DOHH2 (cell line): Measurements from ENCODE around the gene ZPBP.

Experiments used
- H3F3A ChIP-seq: fragments of 200-600 bp; sonication (generic), shearing (Covaris generic); 2 replicates; pipeline ENCODE4 v1.6.0; 2016; ENCODE audit warnings: antibody characterized with exemption, mild to moderate bottlenecking; ENCODE audit not compliant: control insufficient read depth, insufficient read depth
- H3K27ac ChIP-seq: fragments of 200-600 bp; sonication (generic); 2 replicates; pipeline ENCODE4 v1.5.1; 2014; ENCODE audit warnings: low read depth, mild to moderate bottlenecking, low read length, moderate library complexity
- H3K27me3 ChIP-seq: fragments of 200-600 bp; sonication (generic); 2 replicates; pipeline ENCODE4 v1.6.1; 2014; ENCODE audit warnings: mild to moderate bottlenecking, low read length, mixed read lengths; ENCODE audit not compliant: control insufficient read depth
- H3K36me3 ChIP-seq: fragments of 200-600 bp; sonication (generic); 2 replicates; pipeline ENCODE4 v1.6.1; 2014; ENCODE audit warnings: mild to moderate bottlenecking, low read length, moderate library complexity, mixed read lengths; ENCODE audit not compliant: control insufficient read depth
- H3K4me1 ChIP-seq: fragments of 200-600 bp; sonication (generic); 2 replicates; pipeline ENCODE4 v1.6.1; 2014; ENCODE audit warnings: mild to moderate bottlenecking, low read length, mixed read lengths; ENCODE audit not compliant: control insufficient read depth
- H3K4me2 ChIP-seq: fragments of 200-600 bp; sonication (generic); 2 replicates; pipeline ENCODE4 v1.6.0; 2014; ENCODE audit warnings: mild to moderate bottlenecking, low read length, moderate library complexity
- H3K4me3 ChIP-seq: fragments of 200-600 bp; sonication (generic); 2 replicates; pipeline ENCODE4 v1.5.1; 2014; ENCODE audit warnings: mild to moderate bottlenecking, low read length, mixed read lengths
- H3K79me2 ChIP-seq: fragments of 200-600 bp; sonication (generic); 2 replicates; pipeline ENCODE4 v1.6.1; 2014; ENCODE audit warnings: mild to moderate bottlenecking, low read length, mixed read lengths; ENCODE audit not compliant: control insufficient read depth
- H3K9me2 ChIP-seq: fragments of 200-600 bp; sonication (generic); replicated peaks from 2 replicates; pipeline ENCODE4 v1.6.1; 2014; ENCODE audit warnings: mild to moderate bottlenecking, low read length, mixed read lengths; ENCODE audit not compliant: control insufficient read depth
- H3K9me3 ChIP-seq: fragments of 200-600 bp; sonication (generic); 2 replicates; pipeline ENCODE4 v1.6.1; 2014; ENCODE audit warnings: antibody characterized with exemption, low read length, mixed read lengths; ENCODE audit not compliant: control insufficient read depth, insufficient read depth
- H4K20me1 ChIP-seq: fragments of 200-600 bp; sonication (generic); 2 replicates; pipeline ENCODE4 v1.6.0; 2014; ENCODE audit warnings: low read depth, mild to moderate bottlenecking, antibody characterized with exemption, low read length, moderate library complexity; ENCODE audit not compliant: control insufficient read depth, insufficient read depth
- CTCF ChIP-seq: fragments of 200-600 bp; sonication (generic); IDR thresholded peaks from one replicate; pipeline ENCODE4 v1.5.1; 2014; ENCODE audit warnings: antibody characterized with exemption, mild to moderate bottlenecking, low read depth, low read length; ENCODE audit not compliant: poor library complexity, severe bottlenecking
- EZH2phosphoT487 ChIP-seq: fragments of 200-600 bp; sonication (generic); IDR thresholded peaks from 2 replicates; pipeline ENCODE4 v1.6.1; 2017; ENCODE audit warnings: borderline replicate concordance, mild to moderate bottlenecking, antibody characterized with exemption, low read length, moderate library complexity, mixed read lengths

Gene ZPBP

GRCh38 chr7:49986191-49986590 is 106.9 kb downstream of the ZPBP start:
- H3K4me1 ChIP-seq = no peaks in the 10 kb centered on the region
- peaks cover 14% of the 10 kb centered on the region for H3K9me3 ChIP-seq
- TF ChIP-seq CTCF = no peak
- no peak for TF ChIP-seq EZH2phosphoT487
- H3K9me2 ChIP-seq = no peaks in the 10 kb centered on the region; the same call in 1 of the 2 replicates
- no peaks in the 10 kb centered on the region for H4K20me1 ChIP-seq
- no peaks in the 10 kb centered on the region for H3K36me3 ChIP-seq
- no peak overlapping the region for H3K4me2 ChIP-seq
- H3K4me3 ChIP-seq = no peak overlapping the region
- H3K27ac ChIP-seq = no peak overlapping the region
- H3F3A ChIP-seq = no peaks in the 10 kb centered on the region
- H3K27me3 ChIP-seq = peaks cover 5% of the 10 kb centered on the region; the same call in 1 of the 2 replicates
- no peaks in the 10 kb centered on the region for H3K79me2 ChIP-seq

DNA sequence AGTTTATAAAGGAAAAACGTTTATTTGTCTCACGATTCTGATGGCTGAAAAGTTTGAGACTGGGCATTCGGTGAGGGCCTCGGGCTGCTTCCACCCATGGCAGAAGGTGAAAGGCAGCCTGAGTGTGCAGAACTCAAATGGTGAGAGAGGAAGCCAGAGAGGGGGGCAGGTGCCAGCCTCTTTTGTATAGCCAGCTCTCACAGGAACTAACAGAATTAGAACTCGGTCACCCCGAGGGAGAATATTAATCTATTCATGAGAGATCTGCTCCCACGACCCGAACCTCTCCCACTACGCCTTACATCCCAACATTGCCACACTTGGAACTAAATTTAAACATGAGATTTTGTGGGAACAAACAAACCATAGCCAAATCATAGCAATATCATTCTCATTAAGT is 112.6 kb downstream of the ZPBP start:
- Histone ChIP-seq H3K4me1 (no peaks in the 10 kb centered on the region), H3K9me2 (no peaks in the 10 kb centered on the region; the same call in 1 of the 2 replicates), H3K36me3 (no peaks in the 10 kb centered on the region), H3K9me3 (no peaks in the 10 kb centered on the region), H3K79me2 (no peaks in the 10 kb centered on the region), H4K20me1 (no peaks in the 10 kb centered on the region), H3K4me2 (no peak overlapping the region), H3K27ac (no peak overlapping the region), H3K4me3 (no peak overlapping the region), H3K27me3 (no peaks in the 10 kb centered on the region), H3F3A (no peaks in the 10 kb centered on the region)
- TF ChIP-seq EZH2phosphoT487 = no peak
- no peak for TF ChIP-seq CTCF

GRCh38 chr7:49976238-49976637 is 116.8 kb downstream of the ZPBP start:
- Histone ChIP-seq H3K4me1 (no peaks in the 10 kb centered on the region), H3K4me2 (no peak overlapping the region), H3K4me3 (no peak overlapping the region), H3K36me3 (no peaks in the 10 kb centered on the region), H3K27ac (no peak overlapping the region), H4K20me1 (no peaks in the 10 kb centered on the region), H3K79me2 (no peaks in the 10 kb centered on the region), H3F3A (no peaks in the 10 kb centered on the region), H3K27me3 (no peaks in the 10 kb centered on the region), H3K9me2 (no peaks in the 10 kb centered on the region), H3K9me3 (no peaks in the 10 kb centered on the region)
- TF ChIP-seq CTCF (no peak), EZH2phosphoT487 (no peak)

GRCh38 chr7:49974035-49974434 is 119.0 kb downstream of the ZPBP start:
- Histone ChIP-seq H3K79me2 (no peaks in the 10 kb centered on the region), H3K9me3 (no peaks in the 10 kb centered on the region), H3K9me2 (no peaks in the 10 kb centered on the region), H3K4me1 (no peaks in the 10 kb centered on the region), H3K4me2 (no peak overlapping the region), H4K20me1 (no peaks in the 10 kb centered on the region), H3K27me3 (no peaks in the 10 kb centered on the region), H3K27ac (no peak overlapping the region), H3K36me3 (no peaks in the 10 kb centered on the region), H3K4me3 (no peak overlapping the region), H3F3A (no peaks in the 10 kb centered on the region)
- TF ChIP-seq CTCF (no peak), EZH2phosphoT487 (no peak)
